ENCODE results near the gene PARD3B. TPM values are rescaled to one million over a fixed set of nuclear protein-coding genes. Genes with fewer than 3 reads are reported as not detected.

Gene PARD3B
- total RNA-seq, 1 donor from 2014 or later, result 6.8 TPM

GRCh38 chr2:204988836-204989235 lies 443.6 kb downstream of the PARD3B start:
- intact Hi-C loops (cut with DNase I), result no loop called here
- DNase-seq (no peak), ATAC-seq (ENCODE audit: poor library complexity) (no peak)

GRCh38 chr2:204989877-204990276 lies 444.6 kb downstream of the PARD3B start:
- intact Hi-C loops (cut with DNase I), result no loop called here
- ATAC-seq (ENCODE audit: poor library complexity) (no peak), DNase-seq (no peak)

GRCh38 chr2:205001300-205001966 lies 456.2 kb downstream of the PARD3B start:
- no peak for ATAC-seq (ENCODE audit: poor library complexity)
- DNase-seq, result no peak
- intact Hi-C loops (cut with DNase I), result no loop called here

GRCh38 chr2:205002390-205002789 lies 457.1 kb downstream of the PARD3B start:
- intact Hi-C loops (cut with DNase I), result no loop called here
- DNase-seq, result no peak
- no peak for ATAC-seq (ENCODE audit: poor library complexity)

- DNase-seq (no peak), ATAC-seq (ENCODE audit: poor library complexity) (no peak)
- intact Hi-C loops (cut with DNase I), result no loop called here
Observed at GRCh38 chr2:205003288-205003687, 458.0 kb downstream of the PARD3B start.

GRCh38 chr2:205010196-205010595 lies 464.9 kb downstream of the PARD3B start:
- intact Hi-C loops (cut with DNase I), result no loop called here
- ATAC-seq (ENCODE audit: poor library complexity) (no peak), DNase-seq (no peak)

DNA sequence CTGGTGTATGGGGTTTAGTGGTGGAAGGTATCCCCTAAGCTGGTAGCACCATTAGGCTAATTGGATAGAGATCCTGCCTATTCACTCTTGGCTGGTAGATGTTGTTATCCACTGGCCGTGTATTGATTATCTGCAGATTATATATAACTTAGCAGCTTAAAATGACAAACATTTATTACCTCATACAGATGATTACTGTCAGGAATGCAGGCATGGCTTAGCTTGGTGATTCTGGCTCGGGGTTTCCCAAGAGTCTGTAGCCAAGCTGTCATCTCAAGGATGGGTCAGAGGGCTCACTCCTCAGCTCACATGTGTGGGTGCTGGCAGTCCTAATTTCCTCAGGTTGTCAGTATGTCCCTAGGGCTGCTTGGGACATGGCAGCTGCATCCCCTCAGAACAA lies 465.8 kb downstream of the PARD3B start:
- intact Hi-C loops (cut with DNase I), result no loop called here
- no peak for ATAC-seq (ENCODE audit: poor library complexity)
- no peak for DNase-seq

DNA sequence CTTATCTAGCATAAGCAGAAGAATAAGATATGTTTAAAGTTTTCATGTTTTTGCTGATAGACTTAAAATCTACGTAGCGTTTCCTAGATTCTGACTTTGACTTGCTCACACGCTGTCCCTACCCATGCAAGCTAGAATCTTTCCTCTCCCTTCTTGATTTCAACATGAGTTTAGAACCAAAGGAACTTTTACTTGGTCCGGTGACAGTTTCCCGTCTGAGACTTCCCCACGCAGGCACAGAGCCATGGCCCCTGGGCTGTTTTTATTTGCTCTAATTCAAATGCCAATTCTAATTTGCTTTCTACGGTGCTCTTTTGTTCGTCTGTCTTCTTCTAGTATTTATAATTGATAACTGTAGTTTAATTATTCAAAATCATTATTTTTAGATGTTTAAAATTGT lies 467.7 kb downstream of the PARD3B start:
- ATAC-seq (ENCODE audit: poor library complexity) (no peak), DNase-seq (no peak)
- intact Hi-C loops (cut with DNase I), result no loop called here

DNA sequence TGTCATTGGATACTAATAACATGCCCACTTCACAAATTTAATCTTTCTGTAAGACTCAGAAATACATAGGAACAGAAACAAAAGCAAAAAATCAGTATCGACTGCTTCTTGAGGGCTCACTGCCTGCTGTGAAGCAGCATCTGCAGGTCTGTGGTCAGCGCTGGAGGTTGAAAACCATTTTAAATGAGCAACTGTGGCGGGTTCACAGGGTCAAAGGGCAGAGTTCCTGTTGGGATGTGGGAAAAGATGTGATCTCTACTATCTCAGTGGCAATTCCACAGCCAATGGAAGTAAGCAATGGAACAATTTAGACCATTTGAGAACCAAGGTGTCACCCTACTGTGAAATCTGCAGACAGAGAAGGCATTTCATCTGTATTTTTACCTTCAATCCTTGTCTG lies 468.3 kb downstream of the PARD3B start:
- DNase-seq (no peak), ATAC-seq (ENCODE audit: poor library complexity) (no peak)
- intact Hi-C loops (cut with DNase I), result no loop called here

GRCh38 chr2:205014201-205014600 lies 468.9 kb downstream of the PARD3B start:
- ATAC-seq (ENCODE audit: poor library complexity) (no peak), DNase-seq (no peak)
- intact Hi-C loops (cut with DNase I), result no loop called here

DNA sequence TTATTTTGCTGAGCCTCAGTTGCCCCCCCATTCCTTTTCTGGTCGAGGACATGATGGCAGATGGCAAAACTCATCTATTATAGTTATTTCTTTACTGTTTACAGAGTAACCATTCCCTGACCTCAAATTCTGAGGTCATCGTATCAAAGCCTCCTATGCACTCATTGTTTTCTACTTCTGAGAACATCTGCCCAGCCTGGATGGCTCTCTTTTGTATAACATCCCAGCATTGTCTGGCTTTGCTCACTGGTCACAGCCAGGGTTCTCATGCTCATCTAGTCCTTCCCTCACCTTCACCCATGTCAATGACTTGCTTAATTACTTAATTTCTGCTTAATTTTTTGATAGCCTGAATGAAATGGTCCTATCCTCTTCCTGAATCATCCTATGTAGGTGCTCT lies 472.1 kb downstream of the PARD3B start:
- no peak for ATAC-seq (ENCODE audit: poor library complexity)
- intact Hi-C loops (cut with DNase I), result no loop called here
- no peak for DNase-seq

- intact Hi-C loops (cut with DNase I), result no loop called here
- DNase-seq (no peak), ATAC-seq (ENCODE audit: poor library complexity) (no peak)
Observed at GRCh38 chr2:205017912-205018311, 472.6 kb downstream of the PARD3B start.

DNA sequence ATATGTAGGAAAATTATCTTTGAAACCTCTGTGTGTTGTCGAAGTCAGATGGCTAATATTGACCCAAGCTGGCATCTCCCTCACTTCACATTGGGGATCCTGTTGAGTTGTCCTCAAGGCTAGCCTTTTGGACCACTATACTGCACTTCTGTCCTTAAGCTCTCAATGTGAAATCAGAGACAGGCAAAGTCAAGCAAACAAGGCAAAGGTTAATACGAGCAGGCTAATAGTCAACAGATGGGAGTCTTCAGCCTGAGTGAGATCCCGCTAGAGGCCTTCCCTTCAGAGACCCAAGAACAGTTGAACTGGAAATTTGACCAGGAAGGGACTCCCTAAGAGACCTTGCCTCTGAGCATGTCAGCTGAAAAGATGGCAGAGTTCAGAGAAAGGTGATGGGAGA lies 475.4 kb downstream of the PARD3B start:
- intact Hi-C loops (cut with DNase I), result no loop called here
- DNase-seq, result no peak

DNA sequence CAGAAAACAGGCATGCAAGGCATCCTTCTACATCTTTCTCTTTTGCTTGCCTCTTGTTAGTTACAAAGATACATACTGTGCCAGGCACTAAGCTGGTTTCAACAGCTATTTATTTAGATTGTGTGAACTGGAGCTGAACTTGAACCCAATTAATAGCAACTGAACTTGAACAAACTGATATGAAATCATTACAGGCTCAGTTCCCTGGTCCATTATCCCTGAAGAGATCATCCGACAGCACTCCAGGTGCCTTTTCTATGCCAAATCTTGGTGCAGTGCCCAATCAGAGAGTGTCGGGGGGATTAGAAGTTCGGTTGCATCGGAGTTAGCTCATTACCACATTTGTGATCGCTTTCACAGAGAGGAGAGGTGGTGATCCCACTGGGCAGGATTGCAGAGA lies 477.6 kb downstream of the PARD3B start:
- intact Hi-C loops (cut with DNase I), result no loop called here
- no peak for ATAC-seq (ENCODE audit: poor library complexity)
- no peak for DNase-seq

More for the DNA sequence above, 475.4 kb downstream of the PARD3B start:
- no peak for ATAC-seq (ENCODE audit: poor library complexity)

DNA sequence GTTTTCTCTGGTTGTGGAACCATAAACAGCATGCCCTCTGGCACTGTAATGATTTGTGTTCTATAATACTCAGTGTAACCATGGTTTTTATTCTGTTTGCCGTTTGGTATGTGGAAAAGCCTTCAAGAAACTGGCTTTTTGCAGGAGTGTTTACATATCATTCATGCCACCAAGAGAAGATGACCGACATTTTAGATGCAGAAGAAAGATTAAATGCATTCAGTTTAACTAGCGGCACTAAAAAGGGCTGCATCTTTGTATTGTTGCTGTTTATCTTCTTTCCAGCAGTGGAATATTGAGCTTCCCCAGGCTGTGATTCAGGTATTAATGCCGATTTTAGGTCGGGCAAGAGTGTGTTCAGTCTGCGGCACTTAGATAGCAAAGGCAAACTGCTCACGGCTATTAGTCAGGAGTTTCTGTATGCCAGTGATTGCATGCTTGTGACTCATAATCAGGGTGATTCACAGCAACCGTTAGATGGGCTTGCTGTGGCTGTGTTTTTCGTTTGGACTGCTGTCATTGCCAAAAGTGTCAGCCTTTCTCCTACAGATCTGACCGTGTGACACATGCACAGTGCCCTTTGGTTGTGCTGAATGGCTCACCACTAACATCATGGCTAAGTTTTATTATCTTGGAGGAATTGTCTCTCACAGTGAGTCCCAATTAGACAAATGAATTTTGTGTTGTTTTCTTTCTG lies 479.7 kb downstream of the PARD3B start:
- ATAC-seq (ENCODE audit: poor library complexity), result peak; percentile 93
- intact Hi-C loops (cut with DNase I), result no loop called here
- DNase-seq, result no peak

- DNase-seq (no peak), ATAC-seq (ENCODE audit: poor library complexity) (peak; percentile 30)
- intact Hi-C loops (cut with DNase I), result no loop called here
Observed at GRCh38 chr2:205025580-205026240, 480.4 kb downstream of the PARD3B start.

DNA sequence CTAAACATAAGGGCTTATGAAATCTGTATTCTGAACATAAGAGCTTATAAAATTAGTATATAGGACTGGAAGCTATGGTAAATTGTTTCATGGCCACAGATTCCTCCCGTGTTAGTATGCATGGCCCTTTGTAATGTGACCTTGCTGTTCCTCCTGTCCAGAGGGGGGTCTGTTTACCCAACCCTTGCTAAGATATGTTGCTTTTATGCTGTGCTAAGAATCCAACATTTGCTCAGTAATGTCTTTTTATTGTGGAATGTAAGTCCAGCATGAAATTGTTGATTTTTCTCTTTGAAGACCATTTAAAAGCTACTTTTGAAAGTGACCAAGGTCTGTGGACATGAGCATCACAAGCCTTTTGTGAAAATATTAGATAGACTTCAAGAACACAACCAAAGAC lies 485.4 kb downstream of the PARD3B start:
- ATAC-seq (ENCODE audit: poor library complexity), result no peak
- intact Hi-C loops (cut with DNase I), result no loop called here
- DNase-seq, result no peak

DNA sequence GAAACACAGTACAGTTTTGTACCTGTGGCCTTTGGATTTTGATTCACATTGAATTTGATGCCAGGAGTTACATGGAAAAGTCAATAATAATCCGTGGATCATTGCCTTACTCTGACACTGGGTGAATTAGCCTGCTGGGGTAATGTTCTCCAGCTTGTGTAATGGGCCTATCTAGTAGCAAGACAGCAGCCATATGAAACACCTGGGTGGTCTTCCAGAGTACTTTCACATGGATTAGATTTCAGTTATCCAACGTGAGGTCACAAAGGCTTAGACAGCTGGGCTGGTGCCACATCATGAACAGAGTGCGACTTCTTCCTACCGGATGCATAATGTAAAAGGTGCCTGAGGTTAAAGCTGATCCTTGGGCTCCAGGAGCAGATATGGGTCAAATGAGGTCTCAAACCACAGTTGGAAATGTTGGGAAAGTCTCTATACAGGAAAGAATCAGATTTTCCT lies 486.8 kb downstream of the PARD3B start:
- intact Hi-C loops (cut with DNase I), result no loop called here
- no peak for ATAC-seq (ENCODE audit: poor library complexity)
- no peak for DNase-seq

DNA sequence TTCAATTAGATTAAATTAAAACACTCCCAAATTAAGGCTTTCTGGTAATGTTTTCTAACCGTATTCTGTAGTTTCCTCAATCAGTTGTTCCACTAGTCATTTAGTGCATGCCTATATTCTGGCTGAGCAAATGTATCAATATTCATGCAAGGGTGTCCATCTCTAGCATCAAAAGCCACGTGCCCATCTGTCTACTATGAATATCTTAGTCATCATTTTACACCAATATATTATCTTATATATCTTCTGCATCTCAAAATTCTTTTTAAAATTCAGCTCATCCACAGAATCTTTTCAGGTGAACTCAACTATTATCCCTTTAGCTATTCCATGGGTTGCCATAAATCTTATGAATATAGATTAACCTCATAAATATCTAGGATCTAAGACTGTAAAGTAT lies 488.2 kb downstream of the PARD3B start:
- DNase-seq, result no peak
- no peak for ATAC-seq (ENCODE audit: poor library complexity)
- intact Hi-C loops (cut with DNase I), result no loop called here

DNA sequence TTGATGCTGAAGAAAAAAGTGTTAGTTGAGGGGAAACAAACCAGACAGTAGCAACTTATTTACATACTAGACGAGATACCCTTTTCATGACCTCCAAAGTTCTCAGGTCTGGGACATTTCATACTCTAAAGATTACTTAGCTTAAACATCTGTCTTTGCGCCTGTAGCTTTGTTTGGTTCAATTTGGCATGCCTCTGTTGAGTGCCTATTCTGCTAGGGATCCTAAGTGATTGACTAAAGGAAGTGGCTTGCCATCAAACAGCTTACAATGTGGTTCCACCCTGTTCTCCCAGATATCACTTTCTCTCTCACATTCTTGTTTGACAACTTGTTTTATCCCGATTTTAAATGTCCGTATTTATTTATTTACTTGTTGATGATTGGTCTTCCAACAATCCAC lies 488.8 kb downstream of the PARD3B start:
- DNase-seq, result no peak
- intact Hi-C loops (cut with DNase I), result no loop called here
- no peak for ATAC-seq (ENCODE audit: poor library complexity)
